Activated naive CD4-positive, alpha-beta T cell treated with anti-CD3 and anti-CD28 coated beads, Interleukin-2, amount 50 U/mL, for 72 hours (primary cell): ENCODE measurements around the gene PRKCB. TPM values are rescaled to one million over a fixed set of nuclear protein-coding genes. Genes with fewer than 3 reads are reported as not detected.

ENCODE experiments used
- ATAC-seq, 2 donors: fragments of 150-1000 bp; cut with Tn5 transposase; 2 replicates each; pipeline ENCODE4 v1.10.0; 2021; ENCODE audit warnings: mild to moderate bottlenecking in 2 of 2, moderate library complexity in 2 of 2
- DNase-seq, 2 donors: peaks; one replicate each; pipeline ENCODE4 v3.0.0; 2021 to 2022; ENCODE audit warnings: low spot score in 2 of 2
- H3K27ac Mint-ChIP-seq, 2 donors: one replicate each; pipeline ENCODE4 v1.8.0; 2022; ENCODE audit warnings: mild to moderate bottlenecking in 2 of 2, mixed read lengths in 2 of 2
- H3K36me3 Mint-ChIP-seq, 2 donors: one replicate each; pipeline ENCODE4 v1.8.0; 2022; ENCODE audit warnings: mixed read lengths in 2 of 2
- H3K9me3 Mint-ChIP-seq, 2 donors: one replicate each; pipeline ENCODE4 v1.8.0; 2022; ENCODE audit warnings: mixed read lengths in 2 of 2
- total RNA-seq, 2 donors: library from RNA; stranded (reverse); gene quantifications; one replicate each; pipeline ENCODE4 v1.2.3, GENCODE V29; 2022

The PRKCB gene
- total RNA-seq, 2 donors from 2014 or later: 47.8 to 89.9 TPM

DNA sequence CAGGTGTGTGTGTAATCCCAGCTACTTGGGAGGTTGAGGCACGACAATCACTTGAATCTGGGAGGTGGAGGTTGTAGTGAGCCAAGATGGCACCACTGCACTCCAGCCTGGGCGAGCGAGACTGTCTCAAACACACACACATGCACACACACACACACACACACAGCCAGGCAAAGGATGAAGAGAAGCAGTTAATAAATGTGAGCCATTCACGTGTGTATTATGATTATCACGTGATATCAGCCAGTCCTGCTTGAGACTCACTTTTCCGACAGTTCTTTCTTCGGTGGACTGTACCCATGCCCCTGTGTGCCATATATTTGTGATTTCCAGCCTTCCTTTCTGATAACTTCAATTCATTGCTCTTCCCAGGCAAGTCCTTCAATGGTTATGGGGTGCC, 119.3 kb downstream of the PRKCB start:
- H3K27ac Mint-ChIP-seq: no peak overlapping the region
- DNase-seq (no peak), ATAC-seq (no peak)
- peaks cover 0 to 6% of the 10 kb centered on the region in 2 donors for H3K36me3 Mint-ChIP-seq
- H3K9me3 Mint-ChIP-seq: peaks cover 0 to 4% of the 10 kb centered on the region in 2 donors

DNA sequence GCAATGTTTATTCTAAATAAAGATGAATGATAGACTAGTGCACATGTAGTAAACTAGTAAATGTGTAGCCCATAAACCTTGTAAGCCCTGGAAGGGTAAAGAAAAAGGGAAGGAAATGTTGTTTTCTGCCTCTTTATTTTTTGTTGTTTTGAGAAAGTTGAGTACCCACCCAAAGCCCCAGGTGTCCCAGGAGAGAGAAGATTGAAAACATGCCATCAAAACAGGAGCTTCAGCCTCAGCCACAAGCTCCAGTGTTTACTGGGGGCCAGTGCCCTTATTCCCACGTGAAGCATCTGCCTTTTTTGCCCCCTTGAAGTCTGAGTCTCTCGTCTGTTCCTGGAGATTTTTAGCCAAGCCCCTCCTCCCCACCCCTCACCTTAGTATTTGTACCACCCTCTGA, 121.5 kb downstream of the PRKCB start:
- no peak for ATAC-seq
- Mint-ChIP-seq H3K36me3 (peaks cover 0 to 13% of the 10 kb centered on the region in 2 donors), H3K27ac (no peak overlapping the region)

DNA sequence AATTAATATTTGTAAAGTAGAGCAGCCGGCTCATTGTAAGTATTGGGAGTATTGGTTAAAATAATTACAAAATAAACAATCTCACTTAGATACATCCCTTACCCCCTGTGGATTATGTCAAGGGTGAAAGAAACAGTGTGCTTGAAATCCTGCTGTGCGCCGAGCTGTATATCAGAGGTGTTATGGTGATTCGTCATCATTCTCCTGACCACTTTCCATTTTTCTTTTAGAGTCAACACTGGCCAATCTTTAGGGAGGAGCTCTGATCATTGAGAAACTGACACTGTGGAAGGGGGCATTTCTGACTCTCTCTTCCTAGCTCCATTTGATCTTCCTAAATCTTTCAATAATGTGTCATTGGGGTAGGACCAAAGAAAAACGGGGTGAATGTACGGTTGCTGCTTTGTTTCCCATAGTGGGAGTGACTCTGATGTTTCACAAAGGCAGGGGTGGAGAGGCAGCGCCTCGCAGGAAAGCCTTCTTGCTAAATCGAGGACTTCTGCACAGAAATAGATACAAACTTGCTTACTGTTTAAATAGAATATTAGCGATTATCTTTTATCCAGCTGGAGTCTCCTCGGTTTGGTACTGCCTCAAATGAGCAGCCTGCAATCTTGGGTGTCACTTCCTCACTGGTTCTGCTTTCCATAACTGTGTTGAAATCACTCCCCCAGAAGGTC, 123.4 kb downstream of the PRKCB start:
- H3K27ac Mint-ChIP-seq: peak overlapping the region; percentile 5 to 75
- no peak for DNase-seq
- peaks cover 3 to 4% of the 10 kb centered on the region in 2 donors for H3K9me3 Mint-ChIP-seq
- H3K36me3 Mint-ChIP-seq: peaks cover 4 to 7% of the 10 kb centered on the region in 2 donors
- peak; percentile 42 to 63 for ATAC-seq

More for the DNA sequence above, 121.5 kb downstream of the PRKCB start:
- no peak for DNase-seq
- peaks cover 2 to 4% of the 10 kb centered on the region in 2 donors for H3K9me3 Mint-ChIP-seq

DNA sequence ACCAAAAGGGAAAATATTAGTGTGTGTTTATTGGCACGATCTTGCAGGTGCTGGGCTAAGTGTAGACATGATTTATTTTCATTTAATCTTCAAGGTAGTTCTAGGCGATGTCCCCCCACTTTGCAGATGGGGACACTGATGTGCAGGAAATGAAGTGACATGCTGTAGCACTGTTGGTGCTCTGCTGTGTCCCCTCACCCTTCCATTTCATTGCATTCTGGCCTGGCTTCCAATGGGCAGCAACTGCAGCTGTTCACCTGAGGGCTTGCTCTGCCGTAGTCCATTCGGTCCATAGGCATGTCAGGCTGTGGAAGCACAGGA, 123.9 kb downstream of the PRKCB start:
- Mint-ChIP-seq H3K27ac (peak overlapping the region; percentile 5 to 75), H3K9me3 (peaks cover 0 to 4% of the 10 kb centered on the region in 2 donors), H3K36me3 (peaks cover 4 to 9% of the 10 kb centered on the region in 2 donors)
- ATAC-seq (no peak), DNase-seq (no peak)

DNA sequence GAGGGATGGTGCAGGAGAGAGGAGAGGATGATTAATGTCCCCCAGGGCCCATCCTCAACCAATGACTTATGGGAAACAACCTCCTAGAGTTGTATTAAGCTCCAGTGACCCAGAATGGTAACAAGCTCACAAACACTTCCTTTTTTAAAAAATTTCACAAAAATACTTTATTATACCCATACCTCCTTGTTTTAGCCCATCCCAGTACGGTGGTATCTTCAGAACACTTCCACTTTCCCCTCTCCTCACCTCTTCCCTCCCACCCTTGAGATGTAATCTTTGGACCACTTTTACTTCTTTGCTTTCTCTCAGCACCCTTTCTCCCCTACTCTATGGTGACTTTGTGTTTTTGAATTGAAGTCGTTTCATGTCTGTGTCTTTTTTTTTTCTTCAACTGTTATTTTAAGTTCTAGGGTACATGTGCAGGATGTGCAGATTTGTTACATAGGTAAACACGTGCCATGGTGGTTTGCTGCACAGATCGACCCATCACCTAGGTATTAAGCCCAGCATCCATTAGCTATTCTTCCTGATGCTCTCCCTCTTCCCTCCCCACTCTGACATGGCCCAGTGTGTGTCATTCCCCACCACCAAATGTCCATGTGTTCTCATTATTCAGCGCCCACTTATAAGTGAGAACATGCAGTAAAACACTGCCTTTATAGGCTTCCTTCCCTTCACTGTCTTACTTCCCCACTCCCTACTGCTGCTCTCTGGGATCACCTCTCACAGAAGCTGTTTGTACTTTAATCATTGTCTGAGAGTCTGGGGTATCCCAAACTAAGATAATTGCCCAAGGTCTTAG, 124.5 kb downstream of the PRKCB start:
- no peak for ATAC-seq
- Mint-ChIP-seq H3K9me3 (peaks cover 0 to 4% of the 10 kb centered on the region in 2 donors), H3K36me3 (peaks cover 4 to 14% of the 10 kb centered on the region in 2 donors), H3K27ac (peak overlapping the region; percentile 75 to 83)
- no peak for DNase-seq

DNA sequence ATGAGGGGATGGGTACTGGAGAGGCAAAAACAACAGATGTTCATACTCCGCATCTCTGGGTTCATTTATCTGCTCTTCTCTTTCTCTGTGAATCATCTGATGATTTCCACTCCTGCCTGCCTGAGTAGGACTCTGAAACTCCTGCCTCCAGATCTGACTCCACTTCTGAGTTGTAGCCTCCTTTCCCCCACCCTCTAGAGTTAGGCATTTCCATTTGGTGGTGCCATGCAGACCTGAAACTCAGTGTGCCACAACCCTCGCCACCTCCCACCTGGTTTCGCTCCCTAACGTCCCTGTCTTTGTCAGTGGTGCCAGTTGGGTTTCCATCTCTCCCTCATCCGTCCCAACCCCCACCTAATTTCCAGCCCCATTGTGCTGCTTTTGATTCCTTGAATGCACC, 126.2 kb downstream of the PRKCB start:
- Mint-ChIP-seq H3K9me3 (peaks cover 0 to 4% of the 10 kb centered on the region in 2 donors), H3K36me3 (peaks cover 4 to 21% of the 10 kb centered on the region in 2 donors), H3K27ac (peak overlapping the region; percentile 61 to 75)
- DNase-seq (peak; percentile 54 to 70), ATAC-seq (peak; percentile 84 to 91)

DNA sequence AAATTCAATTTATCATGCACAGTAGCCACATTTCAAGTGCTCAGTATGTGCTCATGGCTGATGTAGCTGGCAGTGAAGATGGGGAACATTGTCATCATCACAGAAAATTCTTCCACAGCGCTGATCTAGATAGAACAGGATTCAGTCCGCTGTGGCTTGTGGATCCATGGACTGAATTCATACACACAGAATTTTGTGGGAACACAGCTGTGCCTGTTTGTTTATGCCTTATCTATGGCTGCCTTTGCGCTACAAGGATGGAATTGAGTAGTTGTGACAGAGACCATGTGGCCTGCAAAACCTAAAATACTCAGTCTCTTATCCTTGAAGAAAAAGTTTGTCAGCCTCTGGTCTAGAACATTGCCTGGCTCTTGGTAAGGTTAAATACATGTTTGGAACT, 128.4 kb downstream of the PRKCB start:
- Mint-ChIP-seq H3K27ac (no peak overlapping the region), H3K9me3 (peaks cover 0 to 4% of the 10 kb centered on the region in 2 donors), H3K36me3 (peaks cover 4 to 26% of the 10 kb centered on the region in 2 donors)
- DNase-seq: no peak
- no peak for ATAC-seq

DNA sequence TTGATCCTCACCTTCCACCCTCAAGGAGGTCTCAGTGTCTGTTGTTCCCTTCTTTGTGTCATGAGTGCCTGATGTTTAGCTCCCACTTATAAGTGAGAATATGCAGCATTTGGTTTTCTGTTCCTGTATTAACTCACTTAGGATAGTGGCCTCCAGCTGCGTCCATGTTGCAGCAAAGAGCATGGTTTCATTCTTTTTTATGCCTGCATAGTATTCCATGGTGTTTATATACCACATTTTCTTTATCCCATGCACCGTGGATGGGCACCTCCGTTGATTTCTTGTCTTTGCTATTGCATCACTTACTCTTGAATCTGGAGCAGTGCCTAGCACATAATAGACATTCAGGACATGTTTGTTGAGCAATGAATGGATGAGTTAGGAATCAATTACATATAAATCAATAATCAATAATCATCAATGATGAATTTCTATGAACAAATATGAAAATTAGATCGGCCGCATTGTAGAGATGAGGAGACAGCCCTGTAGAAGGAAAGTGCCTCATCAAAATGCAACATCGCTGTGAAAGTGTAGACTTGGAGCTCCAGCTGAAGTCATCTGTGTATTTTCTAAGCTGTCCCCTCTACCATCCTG, 129.5 kb downstream of the PRKCB start:
- H3K27ac Mint-ChIP-seq: no peak overlapping the region

DNA sequence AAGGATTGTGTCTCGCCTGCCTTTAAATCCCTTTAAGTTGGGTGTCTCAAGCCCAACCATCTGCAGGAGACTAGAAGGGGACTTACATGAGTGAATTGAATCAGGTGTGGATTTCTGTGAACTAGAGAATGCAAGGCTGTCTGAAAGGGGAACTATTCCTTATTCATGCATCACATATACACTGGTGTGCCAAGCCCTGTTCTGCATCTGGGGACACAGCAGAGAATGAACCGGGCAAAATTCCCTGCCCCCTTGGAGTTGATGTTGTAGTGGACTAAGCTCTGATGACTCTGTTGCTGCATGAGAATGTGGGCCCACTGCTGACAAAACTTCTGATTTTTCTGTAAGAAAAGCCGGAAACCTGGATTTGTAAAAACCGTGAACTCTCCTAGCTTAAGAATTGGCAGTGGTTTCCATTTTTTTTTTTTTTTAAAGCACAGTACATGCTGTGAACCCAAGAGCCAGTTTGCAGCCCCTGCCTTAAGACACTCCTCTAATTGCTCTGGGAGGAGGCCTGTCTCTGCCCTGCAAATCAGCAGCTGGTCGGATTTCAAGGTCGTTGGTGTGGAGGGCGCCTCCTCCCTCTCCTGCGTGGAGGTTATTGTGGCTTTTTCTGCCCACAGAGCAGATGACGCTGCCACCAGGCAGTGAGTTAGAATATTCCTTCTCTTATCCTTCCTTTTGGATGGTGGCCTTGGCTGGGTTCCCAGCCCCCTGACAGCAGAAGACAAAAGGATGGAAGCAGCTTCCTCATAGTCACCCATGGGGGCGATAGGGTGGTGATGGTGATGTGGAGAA, 131.0 kb downstream of the PRKCB start:
- Mint-ChIP-seq H3K9me3 (peaks cover 0 to 4% of the 10 kb centered on the region in 2 donors), H3K27ac (no peak overlapping the region), H3K36me3 (peaks cover 4 to 20% of the 10 kb centered on the region in 2 donors)
- ATAC-seq: no peak
- no peak for DNase-seq

More for the DNA sequence above, 129.5 kb downstream of the PRKCB start:
- ATAC-seq: no peak
- DNase-seq: no peak
- Mint-ChIP-seq H3K36me3 (peaks cover 4 to 26% of the 10 kb centered on the region in 2 donors), H3K9me3 (peaks cover 0 to 4% of the 10 kb centered on the region in 2 donors)

DNA sequence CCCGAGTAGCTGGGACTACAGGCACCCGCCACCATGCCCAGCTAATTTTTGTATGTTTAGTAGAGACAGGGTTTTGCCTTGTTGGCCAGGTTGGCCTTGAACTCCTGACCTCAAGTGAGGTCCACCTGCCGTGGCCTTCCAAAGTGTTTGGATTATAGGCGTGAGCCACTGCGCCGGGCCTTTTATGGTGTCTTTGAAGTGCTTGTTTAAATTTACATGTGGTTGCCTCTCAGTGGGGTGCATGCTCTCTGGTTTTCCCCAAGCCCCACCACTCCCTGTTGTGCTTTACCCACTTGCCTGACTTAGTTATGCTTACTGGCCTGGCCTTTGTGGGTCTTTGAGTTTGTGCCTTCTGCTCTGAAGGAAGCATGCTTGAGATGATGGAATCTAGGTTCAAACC, 132.0 kb downstream of the PRKCB start:
- H3K9me3 Mint-ChIP-seq: no peaks in the 10 kb centered on the region
- peaks cover 4 to 20% of the 10 kb centered on the region in 2 donors for H3K36me3 Mint-ChIP-seq
- no peak overlapping the region for H3K27ac Mint-ChIP-seq
- ATAC-seq (peak in 1 of 2 donors; percentile 56), DNase-seq (no peak)

DNA sequence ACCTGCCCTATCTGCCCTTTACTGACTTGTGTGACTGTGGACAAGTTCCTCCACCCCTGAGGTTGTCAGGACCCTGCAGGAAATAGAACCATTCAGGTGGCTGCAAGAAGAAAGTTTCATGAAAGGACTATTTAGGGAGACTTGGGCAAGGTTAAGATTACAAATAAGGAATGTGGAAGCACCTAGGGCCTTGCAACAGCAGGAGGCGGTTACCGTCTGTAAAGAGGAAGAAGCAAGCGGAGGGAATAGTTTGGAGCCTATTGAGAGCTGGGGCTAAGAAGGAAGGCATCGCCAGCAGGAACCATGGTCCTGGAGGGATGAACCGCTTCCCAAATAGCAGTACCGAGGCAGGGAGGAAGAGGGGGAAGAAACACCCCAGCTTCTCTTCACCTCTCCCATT, 132.4 kb downstream of the PRKCB start:
- Mint-ChIP-seq H3K36me3 (peaks cover 4 to 20% of the 10 kb centered on the region in 2 donors), H3K27ac (peak overlapping the region in 1 of 2 donors; percentile 18), H3K9me3 (no peaks in the 10 kb centered on the region)
- DNase-seq: no peak
- ATAC-seq: no peak

DNA sequence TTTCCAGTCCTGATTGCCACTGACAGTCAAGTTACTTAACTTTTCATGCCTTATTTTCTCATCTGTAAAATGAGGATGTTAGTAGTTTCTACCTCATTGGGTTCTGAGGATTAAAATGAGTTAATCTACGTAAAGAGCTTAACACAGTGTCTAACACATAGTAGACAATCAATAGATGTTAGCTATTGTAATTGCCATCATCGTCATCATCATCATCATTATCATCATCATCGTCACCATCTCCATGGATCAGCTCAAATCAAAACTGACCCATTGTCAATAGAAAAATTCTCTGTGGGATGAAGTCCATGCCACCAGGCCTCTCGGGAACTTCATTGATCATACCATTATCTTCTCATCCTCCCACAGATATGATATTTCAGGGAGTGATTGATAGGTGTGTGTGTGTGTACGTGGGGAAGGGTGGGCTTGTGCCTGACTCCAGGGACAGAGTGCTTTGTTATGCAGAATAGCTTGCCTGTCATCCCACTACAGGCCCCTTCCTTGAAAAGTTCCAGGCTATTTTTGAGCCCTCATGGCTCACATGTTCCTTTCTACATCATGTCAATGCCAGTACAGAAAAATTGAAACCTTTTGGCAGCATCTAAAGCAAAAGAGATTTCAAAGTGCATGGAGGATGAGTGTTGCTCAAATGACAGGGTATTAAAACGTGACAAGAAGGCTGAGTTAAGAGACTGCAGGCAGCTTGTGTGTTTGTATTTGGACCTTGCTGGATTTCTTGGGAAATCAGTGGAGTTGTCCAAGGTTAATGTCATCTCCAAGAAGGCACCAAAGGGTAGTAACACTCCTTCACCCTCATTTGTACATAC, 133.9 kb downstream of the PRKCB start:
- H3K9me3 Mint-ChIP-seq: no peaks in the 10 kb centered on the region
- ATAC-seq: no peak
- peaks cover 0 to 18% of the 10 kb centered on the region in 2 donors for H3K36me3 Mint-ChIP-seq
- DNase-seq: no peak
- H3K27ac Mint-ChIP-seq: no peak overlapping the region

DNA sequence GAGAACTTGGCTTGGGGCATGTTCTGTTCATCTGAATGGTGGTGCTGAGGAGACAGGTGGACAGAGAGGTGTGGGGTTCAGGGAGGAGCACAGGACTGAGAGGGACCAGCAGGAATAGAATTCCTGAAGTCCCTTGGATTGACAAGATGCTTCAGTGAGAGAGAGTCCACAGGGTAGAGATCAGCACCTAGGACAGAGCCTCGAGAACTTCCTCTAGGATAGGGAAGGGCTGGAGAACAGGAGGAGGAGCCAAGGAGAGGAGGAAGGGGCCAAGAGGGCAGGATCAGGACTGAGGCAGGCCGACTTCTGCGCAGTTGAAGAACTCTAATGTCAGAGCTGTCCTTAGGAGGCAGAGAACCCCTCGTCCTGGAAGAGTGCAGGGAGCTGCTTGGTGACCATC, 138.4 kb downstream of the PRKCB start:
- Mint-ChIP-seq H3K36me3 (no peaks in the 10 kb centered on the region), H3K27ac (no peak overlapping the region), H3K9me3 (no peaks in the 10 kb centered on the region)
- ATAC-seq: no peak
- DNase-seq: no peak

DNA sequence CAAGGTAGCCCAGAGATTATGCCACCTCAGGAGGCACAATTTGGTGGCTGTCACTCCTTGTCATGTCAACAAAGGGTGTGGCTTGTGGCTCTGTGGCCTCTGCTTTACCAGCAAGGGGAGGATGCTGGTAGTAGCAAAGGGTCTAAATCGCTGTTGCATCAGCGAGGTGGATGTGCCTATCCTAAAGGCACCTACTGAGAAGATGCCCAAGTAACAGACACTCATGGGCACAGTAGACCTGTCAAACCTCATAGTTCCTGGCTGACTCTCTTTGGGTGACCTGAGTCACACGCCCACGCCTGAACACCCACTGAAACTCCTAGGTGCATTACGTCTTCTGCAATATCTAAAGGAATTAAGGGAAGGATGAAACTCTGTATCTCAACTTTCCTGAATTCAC, 139.5 kb downstream of the PRKCB start:
- peak overlapping the region in 1 of 2 donors; percentile 15 for H3K27ac Mint-ChIP-seq

DNA sequence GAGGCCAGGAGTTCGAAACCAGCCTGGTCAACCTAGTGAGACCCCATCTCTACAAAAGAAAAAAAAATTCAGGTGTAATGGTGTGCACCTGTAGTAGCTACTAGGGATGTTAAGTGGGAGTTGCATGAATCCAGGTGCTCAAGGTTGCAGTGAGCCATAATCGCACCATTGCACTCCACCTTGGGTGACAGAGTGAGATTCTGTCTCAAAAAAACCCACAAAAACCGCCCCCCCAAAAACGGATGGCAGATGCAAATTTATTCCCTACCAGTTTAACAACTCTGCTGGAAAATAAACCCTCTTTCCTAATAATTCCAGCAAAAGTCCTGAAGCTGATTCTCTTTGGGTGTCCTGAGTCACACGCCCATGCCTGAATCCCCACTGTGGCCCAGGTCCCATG, 140.3 kb downstream of the PRKCB start:
- no peak for ATAC-seq
- Mint-ChIP-seq H3K36me3 (no peaks in the 10 kb centered on the region), H3K9me3 (no peaks in the 10 kb centered on the region), H3K27ac (no peak overlapping the region)
- no peak for DNase-seq

More for the DNA sequence above, 139.5 kb downstream of the PRKCB start:
- Mint-ChIP-seq H3K36me3 (no peaks in the 10 kb centered on the region), H3K9me3 (no peaks in the 10 kb centered on the region)
- DNase-seq (no peak), ATAC-seq (peak in 1 of 2 donors; percentile 43)

DNA sequence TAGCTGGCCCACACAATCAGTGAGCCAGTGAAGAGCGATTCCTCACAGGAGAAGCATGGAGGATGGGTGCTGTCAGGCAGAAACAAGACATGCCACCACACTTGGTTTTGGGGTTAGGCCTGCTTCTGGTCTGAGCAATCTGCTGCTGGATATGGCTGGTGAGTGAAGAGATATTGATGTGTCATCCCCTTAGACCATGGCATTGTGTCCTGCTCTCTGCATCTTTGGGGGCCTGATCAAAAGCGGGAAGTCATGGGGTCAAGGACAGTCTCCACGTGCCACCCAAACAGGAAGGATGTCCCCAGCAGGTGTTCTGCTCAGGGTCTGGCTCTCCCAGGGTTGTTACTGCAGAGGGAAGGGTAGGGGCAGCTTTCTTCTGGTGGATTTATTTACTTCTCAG, 140.7 kb downstream of the PRKCB start:
- Mint-ChIP-seq H3K36me3 (no peaks in the 10 kb centered on the region), H3K27ac (peak overlapping the region in 1 of 2 donors; percentile 39), H3K9me3 (no peaks in the 10 kb centered on the region)
- ATAC-seq: peak; percentile 43 to 71
- no peak for DNase-seq
